HG03378 (cell line): ENCODE data around the gene OPRM1.
"Not testable (repeated sequence)": the region's sequence is repeated elsewhere in the genome, so short reads cannot be mapped to it uniquely, and the experiment has no call there.

Experiments used
- ATAC-seq: cut with Tn5 transposase; IDR thresholded peaks from one replicate; pipeline ENCODE4 v1.9.1; 2021; ENCODE audit warnings: mild to moderate bottlenecking, moderate library complexity; ENCODE audit not compliant: unreplicated experiment

OPRM1 gene

DNA sequence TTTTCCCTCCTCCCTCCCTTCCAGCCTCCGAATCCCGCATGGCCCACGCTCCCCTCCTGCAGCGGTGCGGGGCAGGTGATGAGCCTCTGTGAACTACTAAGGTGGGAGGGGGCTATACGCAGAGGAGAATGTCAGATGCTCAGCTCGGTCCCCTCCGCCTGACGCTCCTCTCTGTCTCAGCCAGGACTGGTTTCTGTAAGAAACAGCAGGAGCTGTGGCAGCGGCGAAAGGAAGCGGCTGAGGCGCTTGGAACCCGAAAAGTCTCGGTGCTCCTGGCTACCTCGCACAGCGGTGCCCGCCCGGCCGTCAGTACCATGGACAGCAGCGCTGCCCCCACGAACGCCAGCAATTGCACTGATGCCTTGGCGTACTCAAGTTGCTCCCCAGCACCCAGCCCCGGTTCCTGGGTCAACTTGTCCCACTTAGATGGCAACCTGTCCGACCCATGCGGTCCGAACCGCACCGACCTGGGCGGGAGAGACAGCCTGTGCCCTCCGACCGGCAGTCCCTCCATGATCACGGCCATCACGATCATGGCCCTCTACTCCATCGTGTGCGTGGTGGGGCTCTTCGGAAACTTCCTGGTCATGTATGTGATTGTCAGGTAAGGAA, at the start of gene OPRM1:
TSS of gene OPRM1 (plus strand) at position 10 of the 612 bp plus-strand sequence. CDS start at position 315, 305 bp downstream.
- no peak for ATAC-seq

GRCh38 chr6:153989989-153990388, 49.1 kb upstream of the OPRM1 start:
- no peak for ATAC-seq

DNA sequence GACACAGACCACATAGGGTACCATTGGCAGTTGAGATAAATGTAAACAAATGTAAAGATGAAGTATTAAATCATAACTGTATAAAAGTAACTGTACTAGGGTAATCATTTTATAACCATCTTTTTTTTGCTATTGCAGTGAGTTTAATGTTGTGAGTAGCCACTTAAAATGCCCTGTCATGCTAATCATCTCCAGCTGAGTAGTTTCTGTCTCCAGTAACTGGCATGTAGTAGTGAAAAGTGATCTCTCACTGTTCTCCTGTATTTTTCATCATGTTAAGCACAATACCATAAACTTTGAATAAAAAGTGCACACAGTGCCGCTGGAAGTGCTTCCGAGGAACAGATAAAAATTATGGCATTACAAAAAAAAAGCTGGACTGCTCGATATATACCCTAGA, 45.0 kb upstream of the OPRM1 start:
- ATAC-seq, result no peak

DNA sequence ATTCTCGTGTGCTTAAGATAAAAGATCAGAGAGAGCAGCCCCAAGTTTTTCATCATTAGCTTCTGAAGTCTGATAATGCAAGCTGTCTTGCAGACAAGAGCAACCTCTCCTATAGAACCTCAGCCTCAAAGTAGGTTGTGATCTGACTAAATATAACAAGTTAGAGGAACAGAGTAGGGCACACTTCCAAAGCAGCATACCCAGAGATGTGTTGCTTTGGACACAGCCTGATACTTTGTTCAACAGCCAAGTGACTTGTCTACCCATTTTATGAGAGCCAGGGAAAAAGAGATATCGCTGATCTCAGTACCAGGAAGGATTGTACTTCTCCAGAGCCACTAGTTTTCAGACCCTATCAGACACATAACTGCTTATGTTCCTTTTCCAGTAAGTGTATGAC, 44.2 kb upstream of the OPRM1 start:
- no peak for ATAC-seq

- ATAC-seq, result no peak
Observed at GRCh38 chr6:153997221-153997620, 41.8 kb upstream of the OPRM1 start.

- ATAC-seq, result no peak
Observed at GRCh38 chr6:154001494-154002285, 37.4 kb upstream of the OPRM1 start.

GRCh38 chr6:154002894-154003293, 36.1 kb upstream of the OPRM1 start:
- no peak for ATAC-seq

DNA sequence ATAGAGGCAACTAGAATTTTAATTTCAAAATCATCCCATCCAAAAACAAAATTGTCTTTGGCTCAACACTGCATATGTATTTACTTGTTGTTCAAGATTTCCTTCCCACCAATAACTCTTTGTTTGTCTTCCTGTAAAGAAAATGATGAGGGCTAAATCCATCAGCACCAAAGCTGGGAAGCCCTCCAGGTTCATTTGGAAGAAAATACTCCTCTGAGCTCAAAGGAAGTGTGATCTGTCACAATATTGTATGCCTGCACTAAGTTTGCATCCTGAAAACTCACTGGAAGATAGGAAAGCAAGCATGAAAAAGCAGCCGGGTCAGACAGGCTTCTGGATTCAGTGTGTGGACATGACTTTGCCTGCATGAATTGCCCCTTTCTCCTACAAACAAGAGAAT, 28.7 kb upstream of the OPRM1 start:
- no peak for ATAC-seq

DNA sequence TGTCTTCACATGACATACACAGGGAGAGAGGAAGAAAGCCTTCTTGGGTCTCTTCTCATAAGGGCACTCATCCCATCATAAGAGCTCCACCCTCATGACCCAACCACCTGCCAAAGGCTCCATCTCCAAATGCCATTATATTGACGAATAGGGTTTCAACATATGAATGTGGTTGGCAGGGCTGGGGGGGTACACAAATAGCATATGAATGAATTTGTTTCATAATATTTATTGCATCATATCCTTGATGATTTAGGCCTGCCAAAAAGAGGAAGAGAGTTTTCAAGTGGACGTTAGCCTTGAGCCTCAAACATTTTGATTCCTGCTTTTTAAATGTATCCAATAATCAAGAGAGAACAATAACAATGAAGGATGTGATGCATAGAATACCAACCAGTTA, 26.2 kb upstream of the OPRM1 start:
- ATAC-seq, result no peak

DNA sequence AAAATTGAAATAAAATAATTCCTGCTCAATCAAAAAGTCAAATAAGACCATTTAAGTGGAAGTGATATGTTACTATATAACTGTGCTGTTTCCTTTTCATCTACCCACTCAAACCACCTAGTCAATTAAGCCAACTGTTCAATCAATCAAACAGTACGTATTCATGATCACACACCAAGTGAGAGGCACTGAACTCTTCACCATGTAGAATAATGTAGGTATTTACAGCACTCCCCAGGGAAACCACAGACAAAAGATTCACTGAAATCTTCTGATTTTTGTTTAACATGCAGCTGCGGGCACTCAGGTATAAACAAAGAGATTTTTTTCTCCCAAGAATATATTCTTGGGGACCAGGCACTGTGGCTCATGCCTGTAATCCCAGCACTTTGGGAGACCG, 21.3 kb upstream of the OPRM1 start:
- ATAC-seq, result no peak

- ATAC-seq, result no peak
Observed at GRCh38 chr6:154030646-154031045, 8.4 kb upstream of the OPRM1 start.

DNA sequence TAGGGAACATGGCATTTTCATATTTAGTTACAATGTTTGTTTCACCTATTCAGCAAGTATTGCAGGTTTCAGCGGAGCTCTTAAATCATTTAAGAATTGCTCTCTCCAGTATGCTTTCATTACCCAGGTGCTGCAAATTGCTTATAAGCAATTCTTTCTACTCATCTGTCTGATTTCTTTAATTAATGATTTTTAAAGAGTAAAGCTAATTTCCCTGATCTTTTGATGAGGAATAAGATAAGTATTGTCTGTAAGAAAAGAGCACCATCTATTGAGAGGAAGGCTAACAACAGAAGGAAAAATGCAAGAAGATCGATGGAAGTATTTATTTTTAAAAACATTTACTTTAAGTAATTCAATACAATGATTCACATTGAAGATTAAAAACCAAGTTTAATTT, 2.0 kb downstream of the OPRM1 start:
- no peak for ATAC-seq

GRCh38 chr6:154053141-154053540, 14.1 kb downstream of the OPRM1 start:
- ATAC-seq, result no peak

DNA sequence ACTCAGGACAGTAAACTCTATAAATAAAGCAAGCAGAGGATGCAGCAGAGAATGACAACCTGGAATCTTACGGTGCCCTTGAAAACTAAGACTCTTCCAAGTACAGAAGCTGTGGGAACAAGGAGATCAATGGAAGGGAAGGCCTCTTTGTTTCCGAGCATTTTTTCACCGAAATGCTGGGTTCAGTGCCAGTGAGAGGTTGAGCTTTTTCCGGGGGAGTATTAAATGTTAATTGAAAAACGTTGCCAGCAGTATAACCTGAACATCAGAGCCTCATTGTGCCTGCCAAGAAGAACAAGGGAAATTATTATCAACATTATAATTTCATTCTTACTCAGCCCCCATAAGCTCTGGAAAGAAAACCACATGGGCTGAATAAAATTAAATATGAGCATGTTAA, 17.5 kb downstream of the OPRM1 start:
- no peak for ATAC-seq

DNA sequence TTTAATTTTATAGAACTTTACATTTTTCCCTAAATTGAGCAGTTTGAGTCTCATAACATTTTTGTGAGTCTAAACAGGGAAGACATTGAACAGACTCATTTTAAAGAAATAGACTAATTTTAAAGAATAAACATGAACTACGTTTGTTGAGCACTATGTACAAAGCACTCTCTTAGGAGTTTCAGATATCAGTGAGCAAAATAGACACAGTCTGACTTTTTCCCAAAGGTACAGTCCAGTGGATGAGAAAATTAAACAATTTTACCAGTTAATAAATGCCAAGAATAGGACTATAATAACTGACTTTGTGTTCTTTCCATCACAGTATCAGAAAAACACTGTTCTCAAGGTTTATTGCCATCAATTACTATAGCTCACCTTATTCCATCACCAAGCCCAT, 18.1 kb downstream of the OPRM1 start:
- ATAC-seq, result no peak

DNA sequence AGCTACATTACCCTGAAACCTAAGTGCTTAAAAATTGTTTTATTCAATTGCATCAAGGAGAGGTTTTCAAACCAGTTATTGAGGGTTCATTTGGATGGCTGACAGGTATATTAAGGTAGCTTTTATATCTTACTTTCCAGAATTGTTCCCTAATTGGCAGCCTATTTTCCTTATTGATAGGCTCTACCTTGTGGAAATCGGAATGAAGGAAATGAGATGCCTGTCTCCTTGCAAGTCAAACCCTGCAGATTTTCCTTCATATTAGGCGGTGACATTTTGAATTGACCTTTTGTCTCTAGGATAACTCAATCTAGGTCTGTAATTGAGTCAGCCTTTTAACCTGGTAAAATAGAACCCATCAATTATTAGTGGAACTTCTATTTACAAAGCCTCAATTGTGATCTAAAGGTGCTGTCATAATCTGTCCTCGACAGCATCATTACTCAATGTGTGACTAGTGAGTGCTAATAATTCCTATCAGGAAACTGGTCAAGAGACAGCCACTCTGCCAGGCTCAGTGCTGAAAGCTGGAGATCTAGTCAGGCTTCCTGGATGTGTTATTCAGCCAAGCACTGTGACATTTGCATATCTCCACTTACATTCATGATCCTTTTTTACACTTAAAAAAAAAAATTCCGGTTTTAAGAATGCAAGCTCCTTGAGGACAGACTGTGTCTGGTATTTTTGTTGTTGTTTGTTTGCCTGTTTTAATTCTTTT, 20.1 kb downstream of the OPRM1 start:
- ATAC-seq, result no peak

DNA sequence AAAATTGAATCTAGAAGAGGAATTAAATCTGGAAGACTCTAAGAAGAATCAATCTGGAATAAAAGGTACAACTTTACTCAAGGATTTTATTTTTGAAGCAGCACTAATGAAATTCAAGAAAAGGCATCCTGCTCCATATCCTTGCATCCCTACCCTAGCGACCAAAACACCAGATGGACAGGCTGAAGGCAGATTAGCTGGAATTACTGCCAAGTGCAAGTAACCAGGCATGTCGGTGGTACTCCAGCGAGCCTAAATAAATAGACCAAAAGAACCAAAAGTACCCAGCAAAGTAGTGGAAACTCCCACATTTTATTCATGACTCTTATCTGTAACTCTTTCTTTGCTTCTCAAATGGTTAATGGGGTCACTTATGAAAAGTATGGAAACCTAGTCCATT, 21.0 kb downstream of the OPRM1 start:
- no peak for ATAC-seq

GRCh38 chr6:154070041-154070440, 31.0 kb downstream of the OPRM1 start:
- ATAC-seq, result no peak

DNA sequence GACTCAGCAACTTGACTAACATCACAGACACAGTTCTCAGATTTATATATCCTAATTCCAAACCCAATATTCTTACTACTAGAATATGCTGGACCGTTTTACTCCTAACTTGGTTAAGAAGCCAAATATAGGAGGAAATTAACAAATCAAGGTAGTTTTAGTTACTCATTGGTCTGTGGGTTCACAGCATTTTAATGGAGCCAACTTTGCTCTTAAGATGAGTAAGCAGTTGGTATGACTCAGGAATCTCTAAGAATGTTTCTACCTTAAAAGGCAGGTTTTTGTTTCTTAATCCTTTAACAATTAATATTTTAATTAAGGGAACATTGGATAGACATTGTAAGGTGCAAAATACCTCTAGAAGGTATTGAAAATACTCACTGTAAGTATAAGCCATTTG, 31.6 kb downstream of the OPRM1 start:
- peak; percentile 68 for ATAC-seq

DNA sequence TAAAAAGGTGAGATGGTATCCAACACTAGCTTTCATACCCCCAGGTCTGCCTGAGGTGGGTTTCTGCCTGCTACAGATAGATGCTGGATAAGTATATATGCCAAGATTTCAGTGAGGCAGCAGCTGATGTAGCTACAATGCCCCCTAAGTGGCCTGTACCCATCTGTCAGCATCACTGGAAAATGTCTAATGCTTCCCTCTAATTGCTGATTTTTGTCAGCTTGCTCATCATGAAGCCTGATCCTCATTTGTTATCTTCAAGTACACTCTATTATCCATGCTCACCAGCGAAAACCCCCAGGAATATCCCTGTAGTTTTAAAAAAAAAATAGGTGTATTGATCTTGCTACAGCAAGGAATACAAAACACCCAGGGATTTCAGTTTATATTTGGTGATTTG, 32.2 kb downstream of the OPRM1 start:
- no peak for ATAC-seq

DNA sequence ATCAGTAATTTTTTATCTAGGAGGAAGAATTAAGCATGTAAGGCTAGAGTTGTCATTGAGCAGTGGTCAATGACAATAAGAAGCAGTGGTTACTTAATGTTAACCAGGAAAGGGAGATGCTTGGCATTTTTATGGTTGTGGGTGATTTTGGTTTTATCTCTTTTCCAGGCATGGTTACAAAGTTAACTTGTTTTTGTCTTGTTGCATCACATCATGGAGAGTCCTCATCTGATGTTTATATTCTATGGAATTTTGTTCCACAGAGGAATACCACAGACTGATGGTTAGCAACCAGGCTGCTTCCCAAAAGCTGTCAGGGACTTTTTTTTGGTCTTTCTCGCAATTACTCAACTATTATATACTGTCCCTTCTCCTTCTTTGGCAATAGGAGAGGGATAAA, 32.7 kb downstream of the OPRM1 start:
- no peak for ATAC-seq

GRCh38 chr6:154078596-154078995, 39.6 kb downstream of the OPRM1 start:
- ATAC-seq, result not testable (repeated sequence)
